ENCODE results near the gene ANKH. TPM values are rescaled to one million over a fixed set of nuclear protein-coding genes. Genes with fewer than 3 reads are reported as not detected.
A peak's percentile ranks its signal among the peaks of the same experiment; 100 is the strongest.

The ANKH gene
- total and polyA plus RNA-seq, 5 donors, result 60.9 to 155 (median 134) TPM

GRCh38 chr5:14908172-14908571 lies 36.6 kb upstream of the ANKH start:
- no peak for DNase-seq
- Histone ChIP-seq H3K27me3 (ENCODE audit: control insufficient read depth, insufficient read depth) (no peaks in the 10 kb centered on the region), H3K27ac (ENCODE audit: low read length) (no peak overlapping the region), H3K4me3 (ENCODE audit: low read length) (no peak overlapping the region), H3K9me3 (ENCODE audit: control insufficient read depth, low read length) (peaks cover 3% of the 10 kb centered on the region), H3K4me1 (ENCODE audit: control insufficient read depth, insufficient read depth, low read length) (peaks cover 5% of the 10 kb centered on the region)
- intact Hi-C loops (cut with DNase I), result no loop called here
- peak; percentile 57 to 61 for ATAC-seq
- 36% methylated on average over 6 of the region's 6 CpGs for WGBS

- no peak overlapping the region for H3K4me3 ChIP-seq (ENCODE audit: low read length)
- no peak for ATAC-seq
- no peak for DNase-seq
- intact Hi-C loops (cut with DNase I), result no loop called here
- no peak overlapping the region for H3K27ac ChIP-seq (ENCODE audit: low read length)
- no peaks in the 10 kb centered on the region for H3K27me3 ChIP-seq (ENCODE audit: control insufficient read depth, insufficient read depth)
- WGBS, result 95% methylated on average over 3 of the region's 3 CpGs
- peaks cover 6% of the 10 kb centered on the region for H3K4me1 ChIP-seq (ENCODE audit: control insufficient read depth, insufficient read depth, low read length)
- H3K9me3 ChIP-seq (ENCODE audit: control insufficient read depth, low read length), result peaks cover 3% of the 10 kb centered on the region
These were observed 35.0 kb upstream of the ANKH start for GRCh38 chr5:14906628-14907027.

GRCh38 chr5:14902826-14903560 lies 31.4 kb upstream of the ANKH start:
- 72% methylated on average over 14 of the region's 14 CpGs for WGBS
- H3K4me3 ChIP-seq (ENCODE audit: low read length), result no peak overlapping the region
- no peaks in the 10 kb centered on the region for H3K27me3 ChIP-seq (ENCODE audit: control insufficient read depth, insufficient read depth)
- peaks cover 3% of the 10 kb centered on the region for H3K9me3 ChIP-seq (ENCODE audit: control insufficient read depth, low read length)
- peak in 1 of 2 donors; percentile 25 for ATAC-seq
- H3K4me1 ChIP-seq (ENCODE audit: control insufficient read depth, insufficient read depth, low read length), result peaks cover 8% of the 10 kb centered on the region
- no peak overlapping the region for H3K27ac ChIP-seq (ENCODE audit: low read length)
- no peak for DNase-seq
- intact Hi-C loops (cut with DNase I), result no loop called here

GRCh38 chr5:14901462-14902051 lies 30.0 kb upstream of the ANKH start:
- no peak overlapping the region for H3K27ac ChIP-seq (ENCODE audit: low read length)
- peak in 1 of 3 donors; percentile 63 for DNase-seq
- intact Hi-C loops (cut with DNase I), result no loop called here
- H3K27me3 ChIP-seq (ENCODE audit: control insufficient read depth, insufficient read depth), result no peaks in the 10 kb centered on the region
- H3K4me3 ChIP-seq (ENCODE audit: low read length), result no peak overlapping the region
- ATAC-seq, result peak; percentile 54 to 68
- WGBS, result 41% methylated on average over 7 of the region's 7 CpGs
- peaks cover 8% of the 10 kb centered on the region for H3K4me1 ChIP-seq (ENCODE audit: control insufficient read depth, insufficient read depth, low read length)
- peaks cover 3% of the 10 kb centered on the region for H3K9me3 ChIP-seq (ENCODE audit: control insufficient read depth, low read length)

GRCh38 chr5:14900693-14901461 lies 29.3 kb upstream of the ANKH start:
- peak overlapping the region; percentile 29 for H3K27ac ChIP-seq (ENCODE audit: low read length)
- H3K4me3 ChIP-seq (ENCODE audit: low read length), result no peak overlapping the region
- intact Hi-C loops (cut with DNase I), result no loop called here
- H3K27me3 ChIP-seq (ENCODE audit: control insufficient read depth, insufficient read depth), result no peaks in the 10 kb centered on the region
- WGBS, result 29% methylated on average over 9 of the region's 9 CpGs
- H3K9me3 ChIP-seq (ENCODE audit: control insufficient read depth, low read length), result peaks cover 3% of the 10 kb centered on the region
- DNase-seq (peak; percentile 72 to 86 (median 73)), ATAC-seq (peak; percentile 93 to 97)
- H3K4me1 ChIP-seq (ENCODE audit: control insufficient read depth, insufficient read depth, low read length), result peaks cover 8% of the 10 kb centered on the region

- H3K9me3 ChIP-seq (ENCODE audit: control insufficient read depth, low read length), result no peaks in the 10 kb centered on the region
- H3K27ac ChIP-seq (ENCODE audit: low read length), result no peak overlapping the region
- ATAC-seq, result no peak
- WGBS, result 88% methylated on average over 7 of the region's 7 CpGs
- H3K4me1 ChIP-seq (ENCODE audit: control insufficient read depth, insufficient read depth, low read length), result no peaks in the 10 kb centered on the region
- H3K4me3 ChIP-seq (ENCODE audit: low read length), result no peak overlapping the region
- H3K27me3 ChIP-seq (ENCODE audit: control insufficient read depth, insufficient read depth), result no peaks in the 10 kb centered on the region
- intact Hi-C loops (cut with DNase I), result no loop called here
- DNase-seq, result no peak
These were observed 24.6 kb upstream of the ANKH start for GRCh38 chr5:14896131-14896530.

- no peak overlapping the region for H3K27ac ChIP-seq (ENCODE audit: low read length)
- no peak for ATAC-seq
- intact Hi-C loops (cut with DNase I), result no loop called here
These were observed 23.7 kb upstream of the ANKH start for GRCh38 chr5:14895301-14895700.

GRCh38 chr5:14894748-14895147 lies 23.2 kb upstream of the ANKH start:
- no peak overlapping the region for H3K27ac ChIP-seq (ENCODE audit: low read length)
- intact Hi-C loops (cut with DNase I), result no loop called here
- H3K4me3 ChIP-seq (ENCODE audit: low read length), result no peak overlapping the region
- no peaks in the 10 kb centered on the region for H3K9me3 ChIP-seq (ENCODE audit: control insufficient read depth, low read length)
- no peak for ATAC-seq
- no peaks in the 10 kb centered on the region for H3K4me1 ChIP-seq (ENCODE audit: control insufficient read depth, insufficient read depth, low read length)
- WGBS, result 98% methylated on average over 3 of the region's 3 CpGs
- no peak for DNase-seq
- no peaks in the 10 kb centered on the region for H3K27me3 ChIP-seq (ENCODE audit: control insufficient read depth, insufficient read depth)

More at GRCh38 chr5:14895301-14895700, 23.7 kb upstream of the ANKH start:
- DNase-seq, result no peak
- Histone ChIP-seq H3K9me3 (ENCODE audit: control insufficient read depth, low read length) (no peaks in the 10 kb centered on the region), H3K4me3 (ENCODE audit: low read length) (no peak overlapping the region), H3K4me1 (ENCODE audit: control insufficient read depth, insufficient read depth, low read length) (no peaks in the 10 kb centered on the region), H3K27me3 (ENCODE audit: control insufficient read depth, insufficient read depth) (no peaks in the 10 kb centered on the region)
- 84% methylated on average over 6 of the region's 6 CpGs for WGBS

- H3K4me3 ChIP-seq (ENCODE audit: low read length), result no peak overlapping the region
- no peaks in the 10 kb centered on the region for H3K27me3 ChIP-seq (ENCODE audit: control insufficient read depth, insufficient read depth)
- no peaks in the 10 kb centered on the region for H3K4me1 ChIP-seq (ENCODE audit: control insufficient read depth, insufficient read depth, low read length)
- intact Hi-C loops (cut with DNase I), result no loop called here
- no peak overlapping the region for H3K27ac ChIP-seq (ENCODE audit: low read length)
- ATAC-seq (no peak), DNase-seq (no peak)
- H3K9me3 ChIP-seq (ENCODE audit: control insufficient read depth, low read length), result no peaks in the 10 kb centered on the region
These were observed 21.8 kb upstream of the ANKH start for GRCh38 chr5:14893381-14893780.

- DNase-seq (no peak), ATAC-seq (no peak)
- WGBS, result 95% methylated on average over 5 of the region's 5 CpGs
- intact Hi-C loops (cut with DNase I), result no loop called here
- Histone ChIP-seq H3K4me1 (ENCODE audit: control insufficient read depth, insufficient read depth, low read length) (no peaks in the 10 kb centered on the region), H3K4me3 (ENCODE audit: low read length) (no peak overlapping the region), H3K27ac (ENCODE audit: low read length) (no peak overlapping the region), H3K9me3 (ENCODE audit: control insufficient read depth, low read length) (no peaks in the 10 kb centered on the region), H3K27me3 (ENCODE audit: control insufficient read depth, insufficient read depth) (no peaks in the 10 kb centered on the region)
These were observed 19.3 kb upstream of the ANKH start for GRCh38 chr5:14890846-14891245.

GRCh38 chr5:14884062-14884612 lies 12.6 kb upstream of the ANKH start:
- 71% methylated on average over 4 of the region's 4 CpGs for WGBS
- H3K27ac ChIP-seq (ENCODE audit: low read length), result no peak overlapping the region
- ATAC-seq, result no peak

More at GRCh38 chr5:14884062-14884612, 12.6 kb upstream of the ANKH start:
- no peaks in the 10 kb centered on the region for H3K27me3 ChIP-seq (ENCODE audit: control insufficient read depth, insufficient read depth)
- H3K4me3 ChIP-seq (ENCODE audit: low read length), result no peak overlapping the region
- H3K9me3 ChIP-seq (ENCODE audit: control insufficient read depth, low read length), result no peaks in the 10 kb centered on the region
- no peaks in the 10 kb centered on the region for H3K4me1 ChIP-seq (ENCODE audit: control insufficient read depth, insufficient read depth, low read length)
- no peak for DNase-seq
- intact Hi-C loops (cut with DNase I), result no loop called here
